ENCODE measurements around the gene COL28A1. TPM values are rescaled to one million over a fixed set of nuclear protein-coding genes. Genes with fewer than 3 reads are reported as not detected.

Gene COL28A1
- total RNA-seq: 9.7 TPM
- 5.3 TPM for polyA plus RNA-seq

GRCh38 chr7:7535691-7536090, at the start of gene COL28A1:
Gene COL28A1 (minus strand): TSS chr7:7535873. CDS start chr7:7532875, 2,998 bp downstream.
- DNase-seq (ENCODE audit: extremely low spot score): no peak
- H3K4me1 ChIP-seq (ENCODE audit: insufficient read depth): no peaks in the 10 kb centered on the region
- H3K27ac ChIP-seq (ENCODE audit: low read depth): no peak within 1 kb of the TSS
- WGBS: 9% methylated on average over 1 of the region's 1 CpG
- H3K4me3 ChIP-seq (ENCODE audit: low read depth, low read length): no peak within 1 kb of the TSS
- no peaks in the 10 kb centered on the region for H3K36me3 ChIP-seq (ENCODE audit: insufficient read depth)

GRCh38 chr7:7584653-7585052, 49.0 kb upstream of the COL28A1 start:
- 88% methylated on average over 1 of the region's 1 CpG for WGBS
- Histone ChIP-seq H3K36me3 (ENCODE audit: insufficient read depth) (no peaks in the 10 kb centered on the region), H3K27ac (ENCODE audit: low read depth) (no peak overlapping the region), H3K4me1 (ENCODE audit: insufficient read depth) (no peaks in the 10 kb centered on the region), H3K4me3 (ENCODE audit: low read depth, low read length) (no peak overlapping the region)
- DNase-seq (ENCODE audit: extremely low spot score): no peak

GRCh38 chr7:7583731-7584130, 48.1 kb upstream of the COL28A1 start:
- no peak overlapping the region for H3K27ac ChIP-seq (ENCODE audit: low read depth)
- no peaks in the 10 kb centered on the region for H3K36me3 ChIP-seq (ENCODE audit: insufficient read depth)
- DNase-seq (ENCODE audit: extremely low spot score): no peak
- no peaks in the 10 kb centered on the region for H3K4me1 ChIP-seq (ENCODE audit: insufficient read depth)
- WGBS: 49% methylated on average over 2 of the region's 2 CpGs
- H3K4me3 ChIP-seq (ENCODE audit: low read depth, low read length): no peak overlapping the region

- Histone ChIP-seq H3K4me1 (ENCODE audit: insufficient read depth) (peaks cover under 1% of the 10 kb centered on the region), H3K27ac (ENCODE audit: low read depth) (no peak overlapping the region), H3K36me3 (ENCODE audit: insufficient read depth) (no peaks in the 10 kb centered on the region), H3K4me3 (ENCODE audit: low read depth, low read length) (no peak overlapping the region)
- DNase-seq (ENCODE audit: extremely low spot score): no peak
- WGBS: 97% methylated on average over 1 of the region's 1 CpG
Observed at GRCh38 chr7:7582596-7582995, 46.9 kb upstream of the COL28A1 start.

GRCh38 chr7:7581531-7582179, 46.0 kb upstream of the COL28A1 start:
- Histone ChIP-seq H3K4me1 (ENCODE audit: insufficient read depth) (peaks cover 2% of the 10 kb centered on the region), H3K4me3 (ENCODE audit: low read depth, low read length) (no peak overlapping the region), H3K27ac (ENCODE audit: low read depth) (no peak overlapping the region), H3K36me3 (ENCODE audit: insufficient read depth) (no peaks in the 10 kb centered on the region)
- WGBS: 79% methylated on average over 10 of the region's 10 CpGs
- DNase-seq (ENCODE audit: extremely low spot score): no peak

GRCh38 chr7:7579638-7580037, 44.0 kb upstream of the COL28A1 start:
- WGBS: 99% methylated on average over 3 of the region's 3 CpGs
- DNase-seq (ENCODE audit: extremely low spot score): no peak
- H3K27ac ChIP-seq (ENCODE audit: low read depth): no peak overlapping the region
- H3K4me1 ChIP-seq (ENCODE audit: insufficient read depth): peaks cover 2% of the 10 kb centered on the region
- H3K36me3 ChIP-seq (ENCODE audit: insufficient read depth): no peaks in the 10 kb centered on the region
- no peak overlapping the region for H3K4me3 ChIP-seq (ENCODE audit: low read depth, low read length)

- 92% methylated on average over 1 of the region's 1 CpG for WGBS
- H3K4me3 ChIP-seq (ENCODE audit: low read depth, low read length): no peak overlapping the region
- DNase-seq (ENCODE audit: extremely low spot score): no peak
- H3K36me3 ChIP-seq (ENCODE audit: insufficient read depth): no peaks in the 10 kb centered on the region
- peaks cover 2% of the 10 kb centered on the region for H3K4me1 ChIP-seq (ENCODE audit: insufficient read depth)
- no peak overlapping the region for H3K27ac ChIP-seq (ENCODE audit: low read depth)
Observed at GRCh38 chr7:7577888-7578287, 42.2 kb upstream of the COL28A1 start.

GRCh38 chr7:7576344-7576743, 40.7 kb upstream of the COL28A1 start:
- H3K4me3 ChIP-seq (ENCODE audit: low read depth, low read length): no peak overlapping the region
- no peaks in the 10 kb centered on the region for H3K36me3 ChIP-seq (ENCODE audit: insufficient read depth)
- DNase-seq (ENCODE audit: extremely low spot score): no peak
- peaks cover 2% of the 10 kb centered on the region for H3K4me1 ChIP-seq (ENCODE audit: insufficient read depth)
- no peak overlapping the region for H3K27ac ChIP-seq (ENCODE audit: low read depth)
- WGBS: 97% methylated on average over 1 of the region's 1 CpG

- H3K36me3 ChIP-seq (ENCODE audit: insufficient read depth): no peaks in the 10 kb centered on the region
- H3K4me3 ChIP-seq (ENCODE audit: low read depth, low read length): no peak overlapping the region
- H3K27ac ChIP-seq (ENCODE audit: low read depth): no peak overlapping the region
- 91% methylated on average over 2 of the region's 2 CpGs for WGBS
- DNase-seq (ENCODE audit: extremely low spot score): no peak
- H3K4me1 ChIP-seq (ENCODE audit: insufficient read depth): peaks cover 2% of the 10 kb centered on the region
Observed at GRCh38 chr7:7573701-7574100, 38.0 kb upstream of the COL28A1 start.

GRCh38 chr7:7570584-7570983, 34.9 kb upstream of the COL28A1 start:
- H3K4me3 ChIP-seq (ENCODE audit: low read depth, low read length): no peak overlapping the region
- DNase-seq (ENCODE audit: extremely low spot score): no peak

GRCh38 chr7:7569615-7570014, 33.9 kb upstream of the COL28A1 start:
- WGBS: 88% methylated on average over 3 of the region's 3 CpGs
- no peak for DNase-seq (ENCODE audit: extremely low spot score)
- Histone ChIP-seq H3K4me3 (ENCODE audit: low read depth, low read length) (no peak overlapping the region), H3K4me1 (ENCODE audit: insufficient read depth) (no peaks in the 10 kb centered on the region), H3K27ac (ENCODE audit: low read depth) (no peak overlapping the region), H3K36me3 (ENCODE audit: insufficient read depth) (no peaks in the 10 kb centered on the region)

More at GRCh38 chr7:7570584-7570983, 34.9 kb upstream of the COL28A1 start:
- no peak overlapping the region for H3K27ac ChIP-seq (ENCODE audit: low read depth)
- WGBS: 96% methylated on average over 3 of the region's 3 CpGs
- no peaks in the 10 kb centered on the region for H3K4me1 ChIP-seq (ENCODE audit: insufficient read depth)
- no peaks in the 10 kb centered on the region for H3K36me3 ChIP-seq (ENCODE audit: insufficient read depth)

GRCh38 chr7:7569081-7569527, 33.4 kb upstream of the COL28A1 start:
- H3K4me3 ChIP-seq (ENCODE audit: low read depth, low read length): no peak overlapping the region
- H3K27ac ChIP-seq (ENCODE audit: low read depth): no peak overlapping the region
- no peaks in the 10 kb centered on the region for H3K4me1 ChIP-seq (ENCODE audit: insufficient read depth)
- 70% methylated on average over 5 of the region's 5 CpGs for WGBS
- no peak for DNase-seq (ENCODE audit: extremely low spot score)
- no peaks in the 10 kb centered on the region for H3K36me3 ChIP-seq (ENCODE audit: insufficient read depth)

GRCh38 chr7:7568553-7568952, 32.9 kb upstream of the COL28A1 start:
- DNase-seq (ENCODE audit: extremely low spot score): no peak
- no peaks in the 10 kb centered on the region for H3K36me3 ChIP-seq (ENCODE audit: insufficient read depth)
- H3K4me3 ChIP-seq (ENCODE audit: low read depth, low read length): peak overlapping the region; percentile 5
- H3K4me1 ChIP-seq (ENCODE audit: insufficient read depth): no peaks in the 10 kb centered on the region
- 79% methylated on average over 4 of the region's 4 CpGs for WGBS
- no peak overlapping the region for H3K27ac ChIP-seq (ENCODE audit: low read depth)

- DNase-seq (ENCODE audit: extremely low spot score): no peak
- Histone ChIP-seq H3K36me3 (ENCODE audit: insufficient read depth) (no peaks in the 10 kb centered on the region), H3K4me1 (ENCODE audit: insufficient read depth) (no peaks in the 10 kb centered on the region), H3K27ac (ENCODE audit: low read depth) (no peak overlapping the region), H3K4me3 (ENCODE audit: low read depth, low read length) (peak overlapping the region; percentile 89)
- WGBS: 52% methylated on average over 2 of the region's 2 CpGs
Observed at GRCh38 chr7:7567898-7568531, 32.3 kb upstream of the COL28A1 start.

Measured in urinary bladder (tissue), 4 donors.